OCI-LY7 (cell line): ENCODE measurements around the gene SGMS1.

ENCODE experiments used
- CTCF ChIP-seq: fragments of 200-600 bp; sonication (generic); conservative IDR thresholded peaks from 2 replicates; pipeline ENCODE4 v1.5.1; 2014; ENCODE audit warnings: mild to moderate bottlenecking, antibody characterized with exemption, low read length, moderate library complexity, mixed read lengths
- EZH2phosphoT487 ChIP-seq: fragments of 200-600 bp; sonication (generic); IDR thresholded peaks from 2 replicates; pipeline ENCODE4 v1.6.1; 2018; ENCODE audit warnings: low read depth, borderline replicate concordance, mild to moderate bottlenecking, mixed run types, antibody characterized with exemption, low read length, moderate library complexity, mixed read lengths

GRCh38 chr10:50650481-50650880 lies 26.7 kb upstream of the SGMS1 start:
- TF ChIP-seq CTCF (no peak), EZH2phosphoT487 (no peak)
